OCI-LY7 (cell line): ENCODE measurements around the gene WIZ. TPM values are rescaled to one million over a fixed set of nuclear protein-coding genes. Genes with fewer than 3 reads are reported as not detected.

ENCODE experiments used
- BruUV-seq: library from RNA; stranded (reverse); fragments of 400-500 nt; replicated peaks from 2 replicates; lab custom pipeline; 2021; lab: Mats Ljungman, UMichigan
- CTCF ChIA-PET: fragments of 300-600 bp; sonication (Branson Sonifier 250); formaldehyde crosslinking; loops from one replicate; lab custom pipeline; 2022; ENCODE audit warnings: antibody characterized with exemption; ENCODE audit not compliant: unreplicated experiment; lab: Charles Lee
- POLR2A ChIA-PET: fragments of 300-600 bp; sonication (Branson Sonifier 250); formaldehyde crosslinking; loops from one replicate; lab custom pipeline; 2022; ENCODE audit warnings: antibody characterized with exemption; lab: Charles Lee
- DNase-seq: peaks from one replicate; pipeline ENCODE4 v3.0.0-alpha.2; 2015; ENCODE audit warnings: low spot score
- H2AFZ ChIP-seq: fragments of 200-600 bp; sonication (generic), shearing (Covaris generic); 2 replicates; pipeline ENCODE4 v1.6.1; 2014; ENCODE audit warnings: mild to moderate bottlenecking, antibody characterized with exemption, low read length, moderate library complexity
- H3K27ac ChIP-seq: fragments of 200-600 bp; sonication (generic); 2 replicates; pipeline ENCODE4 v1.5.1; 2014; ENCODE audit warnings: mixed run types, low read depth, mild to moderate bottlenecking, moderate library complexity, low read length, inconsistent platforms; ENCODE audit not compliant: poor library complexity, severe bottlenecking
- H3K36me3 ChIP-seq: fragments of 200-600 bp; sonication (generic); 2 replicates; pipeline ENCODE4 v1.6.1; 2014; ENCODE audit warnings: mild to moderate bottlenecking, antibody characterized with exemption, low read length, moderate library complexity, mixed read lengths; ENCODE audit not compliant: insufficient read depth
- H3K4me1 ChIP-seq: fragments of 200-600 bp; sonication (generic); 2 replicates; pipeline ENCODE4 v1.5.1; 2014; ENCODE audit warnings: mild to moderate bottlenecking, low read length; ENCODE audit not compliant: insufficient read depth, poor library complexity, severe bottlenecking
- H3K4me2 ChIP-seq: fragments of 200-600 bp; sonication (generic); 2 replicates; pipeline ENCODE4 v1.6.1; 2014; ENCODE audit warnings: mild to moderate bottlenecking, low read length
- H3K4me3 ChIP-seq: fragments of 200-600 bp; sonication (generic); 2 replicates; pipeline ENCODE4 v1.5.1; 2014; ENCODE audit warnings: mild to moderate bottlenecking, low read depth, low read length; ENCODE audit not compliant: poor library complexity, severe bottlenecking
- H3K79me2 ChIP-seq: fragments of 200-600 bp; sonication (generic); 2 replicates; pipeline ENCODE4 v1.6.1; 2016; ENCODE audit warnings: low read depth, mild to moderate bottlenecking, low read length, moderate library complexity, mixed read lengths; ENCODE audit not compliant: insufficient read depth
- H3K9me2 ChIP-seq: fragments of 200-600 bp; sonication (generic); 2 replicates; pipeline ENCODE4 v1.6.1; 2016; ENCODE audit warnings: mild to moderate bottlenecking, low read length, mixed read lengths; ENCODE audit not compliant: insufficient read depth
- H3K9me3 ChIP-seq: fragments of 200-600 bp; sonication (generic); 2 replicates; pipeline ENCODE4 v1.6.1; 2014; ENCODE audit warnings: mild to moderate bottlenecking, mixed run types, low read length, mixed read lengths
- H4K20me1 ChIP-seq: fragments of 200-600 bp; sonication (generic); 2 replicates; pipeline ENCODE4 v1.6.1; 2014; ENCODE audit warnings: mild to moderate bottlenecking, antibody characterized with exemption, low read length, moderate library complexity, mixed read lengths; ENCODE audit not compliant: insufficient read depth
- EZH2phosphoT487 ChIP-seq: fragments of 200-600 bp; sonication (generic); IDR thresholded peaks from 2 replicates; pipeline ENCODE4 v1.6.1; 2018; ENCODE audit warnings: low read depth, borderline replicate concordance, mild to moderate bottlenecking, mixed run types, antibody characterized with exemption, low read length, moderate library complexity, mixed read lengths
- intact Hi-C: fragments of 100-400 bp; cut with micrococcal nuclease; formaldehyde crosslinking; loops from one replicate; pipeline ENCODE4 v1.10.0; 2022; ENCODE audit not compliant: unreplicated experiment
- total RNA-seq, 2 experiments: library from RNA; depleted of rRNA in 1 of 2; stranded (reverse); fragments of >200 nt in 1 of 2; shearing (Covaris generic) in 1 of 2; gene quantifications; 2 replicates each; pipeline ENCODE4 v1.2.3, GENCODE V29; 2014 to 2022
- TF ChIP-seq, protein P1 (sequence below): fragments of 200-600 bp; sonication (generic); conservative IDR thresholded peaks from 2 replicates; pipeline ENCODE4 v1.5.1; 2014; ENCODE audit warnings: mild to moderate bottlenecking, antibody characterized with exemption, low read length, moderate library complexity, mixed read lengths

Gene WIZ
- total RNA-seq, 2 experiments from 2014 or later = 16.4 to 35.9 TPM

DNA sequence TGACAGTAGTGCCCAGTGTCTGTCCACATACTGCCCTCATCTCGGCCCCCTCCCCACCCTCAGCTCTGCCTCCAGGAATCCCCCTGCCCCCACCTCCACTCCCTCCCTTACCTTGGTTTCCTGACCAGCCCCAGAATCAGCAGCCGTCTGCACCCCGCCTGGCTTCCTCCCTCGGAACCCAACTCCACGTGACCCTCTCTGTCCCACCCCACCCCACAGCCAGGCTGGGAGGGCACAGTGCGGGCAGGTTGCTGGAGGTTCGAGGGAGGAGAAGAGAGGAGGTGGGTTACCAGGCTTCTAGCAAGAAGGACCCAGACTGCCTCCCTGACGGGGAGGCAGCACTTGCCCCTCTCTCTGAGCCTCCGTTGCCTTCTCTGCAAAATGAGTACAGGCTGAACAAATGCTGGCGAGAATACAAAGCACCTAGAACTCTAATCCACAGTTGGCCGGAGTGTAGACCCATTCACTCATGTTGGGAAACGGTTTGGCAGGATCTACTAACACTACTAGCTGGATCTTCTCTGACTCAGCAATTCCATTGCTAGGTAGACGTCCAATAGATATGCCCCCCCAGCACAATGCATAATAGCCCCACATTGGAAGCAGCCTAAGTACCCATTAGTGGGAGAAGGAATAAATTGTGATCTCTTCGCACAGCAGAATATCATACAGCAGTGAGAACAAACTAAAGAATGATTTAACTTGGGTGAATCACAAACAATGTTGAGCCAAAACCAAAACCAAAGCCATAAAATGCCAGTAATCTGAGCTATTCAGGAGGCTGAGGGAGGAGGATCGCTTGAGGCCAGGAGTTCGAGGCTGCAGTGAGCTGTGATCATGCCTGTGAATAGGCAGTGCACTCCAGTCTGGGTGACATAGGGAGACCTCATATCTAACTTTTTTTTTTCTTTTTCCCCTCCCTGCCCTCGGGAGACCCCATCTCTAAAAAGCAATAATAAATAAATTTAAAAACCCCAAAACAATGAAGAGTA is 14.9 kb upstream of the WIZ start, which contains the start of gene RASAL3:
RASAL3 (minus strand) TSS at position 151 of the 992 bp plus-strand sequence. CDS start 186 bp downstream, outside the sequence.
- Histone ChIP-seq H3K4me1 (peaks cover 33% of the 10 kb centered on the region), H3K4me3 (peak within 1 kb of the TSS; percentile 85), H3K4me2 (peak within 1 kb of the TSS; percentile 94), H2AFZ (peak within 1 kb of the TSS; percentile 58), H3K9me3 (no peaks in the 10 kb centered on the region), H3K36me3 (peaks cover 21% of the 10 kb centered on the region), H3K79me2 (peaks cover 12% of the 10 kb centered on the region; the same call in 1 of the 2 replicates), H3K27ac (peak within 1 kb of the TSS; percentile 86), H4K20me1 (no peaks in the 10 kb centered on the region), H3K9me2 (no peaks in the 10 kb centered on the region)
- TF ChIP-seq, protein P1, sequence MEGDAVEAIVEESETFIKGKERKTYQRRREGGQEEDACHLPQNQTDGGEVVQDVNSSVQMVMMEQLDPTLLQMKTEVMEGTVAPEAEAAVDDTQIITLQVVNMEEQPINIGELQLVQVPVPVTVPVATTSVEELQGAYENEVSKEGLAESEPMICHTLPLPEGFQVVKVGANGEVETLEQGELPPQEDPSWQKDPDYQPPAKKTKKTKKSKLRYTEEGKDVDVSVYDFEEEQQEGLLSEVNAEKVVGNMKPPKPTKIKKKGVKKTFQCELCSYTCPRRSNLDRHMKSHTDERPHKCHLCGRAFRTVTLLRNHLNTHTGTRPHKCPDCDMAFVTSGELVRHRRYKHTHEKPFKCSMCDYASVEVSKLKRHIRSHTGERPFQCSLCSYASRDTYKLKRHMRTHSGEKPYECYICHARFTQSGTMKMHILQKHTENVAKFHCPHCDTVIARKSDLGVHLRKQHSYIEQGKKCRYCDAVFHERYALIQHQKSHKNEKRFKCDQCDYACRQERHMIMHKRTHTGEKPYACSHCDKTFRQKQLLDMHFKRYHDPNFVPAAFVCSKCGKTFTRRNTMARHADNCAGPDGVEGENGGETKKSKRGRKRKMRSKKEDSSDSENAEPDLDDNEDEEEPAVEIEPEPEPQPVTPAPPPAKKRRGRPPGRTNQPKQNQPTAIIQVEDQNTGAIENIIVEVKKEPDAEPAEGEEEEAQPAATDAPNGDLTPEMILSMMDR = no peak
- no peak for TF ChIP-seq EZH2phosphoT487
- ChIA-PET CTCF (no interaction called here), POLR2A (interaction anchor here (1.7 kb wide), 1 partner anchor 45 kb away, joined by 7 read pairs; the partner anchor contains the start of gene AKAP8L)
- peak; percentile 68 for DNase-seq
- TSS peak; percentile 87 for BruUV-seq
- intact Hi-C loops = loop anchor here (1.0 to 10.0 kb wide), 2 partner anchors 45 to 90 kb away; no protein-coding TSS in a partner anchor

DNA sequence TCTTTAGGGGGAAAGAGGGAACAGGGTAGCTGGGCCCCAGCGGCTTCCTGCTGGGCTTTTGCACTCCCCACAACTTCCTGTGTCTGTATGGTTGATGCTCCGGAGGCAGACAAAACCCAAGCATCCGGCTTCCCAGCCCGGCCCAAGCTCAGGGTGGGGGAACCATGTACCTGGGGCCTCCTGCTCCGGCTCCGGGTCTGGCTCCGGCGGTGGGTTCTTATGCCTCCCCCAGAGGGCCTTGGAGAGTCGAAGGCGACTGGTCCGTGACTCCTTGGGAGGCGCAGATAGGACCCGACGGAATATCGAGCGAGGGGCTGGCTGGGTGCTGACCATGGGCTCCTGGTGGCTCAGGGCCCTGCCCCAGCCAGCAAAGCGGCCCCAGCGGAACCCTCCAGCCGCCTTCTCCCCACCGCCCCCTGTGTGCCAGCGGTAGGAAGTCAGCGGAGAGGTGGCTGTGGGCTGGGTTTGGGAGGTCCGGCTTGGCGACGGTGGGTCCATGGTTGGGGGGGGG is 14.2 kb upstream of the WIZ start:
- Histone ChIP-seq H3K9me2 (no peaks in the 10 kb centered on the region), H3K4me1 (peaks cover 33% of the 10 kb centered on the region), H3K4me2 (peak overlapping the region; percentile 94), H3K36me3 (peaks cover 26% of the 10 kb centered on the region), H3K9me3 (no peaks in the 10 kb centered on the region), H3K79me2 (peaks cover 12% of the 10 kb centered on the region; the same call in 1 of the 2 replicates), H3K27ac (peak overlapping the region; percentile 86), H4K20me1 (no peaks in the 10 kb centered on the region), H3K4me3 (peak overlapping the region; percentile 85), H2AFZ (peak overlapping the region; percentile 47; the same call in 1 of the 2 replicates)
- ChIA-PET POLR2A (interaction anchor here (0.6 to 1.7 kb wide), 4 partner anchors 11 to 330 kb away, joined by 3 to 7 read pairs (median 4); partner anchors contain the start of gene AKAP8L), CTCF (interaction anchor here (0.6 kb wide), 1 partner anchor 107 kb away, joined by 4 read pairs; no protein-coding TSS in a partner anchor)
- intact Hi-C loops = loop anchor here (1.0 to 10.0 kb wide), 2 partner anchors 45 to 91 kb away; no protein-coding TSS in a partner anchor
- DNase-seq = peak; percentile 85
- BruUV-seq = no TSS peak
- TF ChIP-seq EZH2phosphoT487 = no peak
- TF ChIP-seq, protein P1 = peak; percentile 26; the same call in 1 of the 2 replicates
